ENCODE measurements around the gene PAQR6. TPM values are rescaled to one million over a fixed set of nuclear protein-coding genes. Genes with fewer than 3 reads are reported as not detected.
A peak's percentile ranks its signal among the peaks of the same experiment; 100 is the strongest.

Gene PAQR6
- total RNA-seq, 3 donors from 2014 or later = 1.5 to 6.2 (median 1.9) TPM

DNA sequence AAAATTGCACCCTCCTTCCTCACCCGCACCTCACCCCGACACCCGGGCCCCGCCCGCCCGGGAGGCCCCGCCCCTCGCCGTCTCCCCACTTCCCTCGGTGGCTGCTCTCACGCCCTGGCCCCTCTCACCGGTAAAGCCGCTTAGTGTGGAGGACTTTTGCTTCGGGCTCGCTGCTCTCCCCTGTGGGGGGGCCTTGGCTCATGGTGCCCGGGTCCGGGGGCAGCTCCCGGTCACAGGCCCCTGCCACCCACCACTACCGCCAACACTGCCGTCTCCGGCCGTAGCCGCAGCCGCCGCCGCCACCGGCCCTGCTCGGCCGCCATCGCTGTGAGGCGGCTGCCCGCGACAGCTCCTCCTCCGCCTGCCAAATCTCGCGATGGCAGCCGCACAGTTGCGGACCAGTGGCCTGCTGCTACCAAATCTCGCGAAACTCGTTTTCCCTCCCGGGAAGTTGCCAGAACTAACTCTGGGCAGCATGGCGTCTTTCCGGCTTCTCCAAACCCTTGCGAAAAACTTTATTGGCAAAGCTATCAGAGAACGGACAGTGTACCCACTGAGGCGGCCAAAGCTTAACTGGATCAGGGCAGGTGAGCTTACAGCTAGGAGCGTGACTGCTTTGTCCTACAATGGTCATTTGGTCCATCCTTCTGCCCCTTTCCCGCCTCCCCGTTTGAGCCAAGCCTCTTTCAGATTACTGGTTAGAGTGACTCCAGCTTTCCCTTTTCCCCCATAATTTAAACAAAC is 34.8 kb upstream of the PAQR6 start, which contains the start of gene SMG5:
SMG5 (minus strand) TSS at position 347 of the 744 bp plus-strand sequence; CDS start at position 202, 145 bp downstream.
- Histone ChIP-seq H3K9me3 (no peaks in the 10 kb centered on the region), H3K4me1 (ENCODE audit: low read depth) (peaks cover 21% of the 10 kb centered on the region), H3K4me3 (peak within 1 kb of the TSS; percentile 77), H3K36me3 (ENCODE audit: low read depth) (no peaks in the 10 kb centered on the region)
- intact Hi-C loops (cut with DNase I, micrococcal nuclease) = no loop called here
- DNase-seq (peak; percentile 96 to 97 (median 97)), ATAC-seq (peak; percentile 94)
- TF ChIP-seq, protein P1, sequence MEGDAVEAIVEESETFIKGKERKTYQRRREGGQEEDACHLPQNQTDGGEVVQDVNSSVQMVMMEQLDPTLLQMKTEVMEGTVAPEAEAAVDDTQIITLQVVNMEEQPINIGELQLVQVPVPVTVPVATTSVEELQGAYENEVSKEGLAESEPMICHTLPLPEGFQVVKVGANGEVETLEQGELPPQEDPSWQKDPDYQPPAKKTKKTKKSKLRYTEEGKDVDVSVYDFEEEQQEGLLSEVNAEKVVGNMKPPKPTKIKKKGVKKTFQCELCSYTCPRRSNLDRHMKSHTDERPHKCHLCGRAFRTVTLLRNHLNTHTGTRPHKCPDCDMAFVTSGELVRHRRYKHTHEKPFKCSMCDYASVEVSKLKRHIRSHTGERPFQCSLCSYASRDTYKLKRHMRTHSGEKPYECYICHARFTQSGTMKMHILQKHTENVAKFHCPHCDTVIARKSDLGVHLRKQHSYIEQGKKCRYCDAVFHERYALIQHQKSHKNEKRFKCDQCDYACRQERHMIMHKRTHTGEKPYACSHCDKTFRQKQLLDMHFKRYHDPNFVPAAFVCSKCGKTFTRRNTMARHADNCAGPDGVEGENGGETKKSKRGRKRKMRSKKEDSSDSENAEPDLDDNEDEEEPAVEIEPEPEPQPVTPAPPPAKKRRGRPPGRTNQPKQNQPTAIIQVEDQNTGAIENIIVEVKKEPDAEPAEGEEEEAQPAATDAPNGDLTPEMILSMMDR (IDR thresholded peaks at IDR 0.05) = no peak

DNA sequence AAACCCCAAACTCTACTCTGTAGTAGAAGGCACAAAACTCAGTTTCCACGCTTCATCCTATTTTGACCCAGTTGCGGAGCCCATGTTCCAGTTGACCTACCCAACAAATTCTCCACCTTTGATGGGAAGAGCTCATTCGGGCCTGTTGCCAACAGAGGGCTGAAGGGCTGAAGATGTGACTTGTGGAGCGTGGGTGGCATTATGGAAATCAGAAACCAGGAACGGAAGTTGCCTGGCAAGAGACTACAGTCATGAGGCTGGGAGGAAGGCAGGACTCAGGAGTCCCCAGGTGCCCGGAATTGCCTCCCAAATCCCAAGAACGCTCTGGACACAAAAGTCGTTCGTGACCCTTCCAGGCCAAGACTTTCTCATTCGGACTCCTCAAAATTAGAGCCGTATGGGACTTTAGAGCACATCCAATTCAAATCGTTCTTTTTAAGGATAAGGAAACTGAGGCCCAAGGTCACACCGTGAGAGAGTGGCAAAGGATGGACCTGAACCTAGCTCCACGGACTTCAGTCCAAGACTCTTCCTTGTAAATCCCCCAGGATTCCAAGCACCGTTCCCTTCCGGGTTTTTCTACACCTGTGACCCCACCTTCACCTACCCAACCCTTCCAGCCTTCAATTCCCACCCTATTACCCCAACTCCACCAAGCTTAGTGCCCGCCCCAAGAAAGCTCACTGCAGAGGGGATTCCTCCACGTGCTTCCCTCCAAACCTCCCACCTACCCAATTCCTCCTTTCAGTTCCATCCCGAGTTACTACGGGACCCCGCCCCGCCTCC is 34.0 kb upstream of the PAQR6 start:
- TF ChIP-seq, protein P1 (IDR thresholded peaks at IDR 0.05) = no peak
- no peaks in the 10 kb centered on the region for H3K36me3 ChIP-seq (ENCODE audit: low read depth)
- intact Hi-C loops (cut with DNase I, micrococcal nuclease) = no loop called here
- DNase-seq = peak in 2 of 3 donors; percentile 40 to 73
- no peaks in the 10 kb centered on the region for H3K9me3 ChIP-seq
- H3K4me3 ChIP-seq = peak overlapping the region; percentile 77
- peak; percentile 71 for ATAC-seq
- peaks cover 21% of the 10 kb centered on the region for H3K4me1 ChIP-seq (ENCODE audit: low read depth)

DNA sequence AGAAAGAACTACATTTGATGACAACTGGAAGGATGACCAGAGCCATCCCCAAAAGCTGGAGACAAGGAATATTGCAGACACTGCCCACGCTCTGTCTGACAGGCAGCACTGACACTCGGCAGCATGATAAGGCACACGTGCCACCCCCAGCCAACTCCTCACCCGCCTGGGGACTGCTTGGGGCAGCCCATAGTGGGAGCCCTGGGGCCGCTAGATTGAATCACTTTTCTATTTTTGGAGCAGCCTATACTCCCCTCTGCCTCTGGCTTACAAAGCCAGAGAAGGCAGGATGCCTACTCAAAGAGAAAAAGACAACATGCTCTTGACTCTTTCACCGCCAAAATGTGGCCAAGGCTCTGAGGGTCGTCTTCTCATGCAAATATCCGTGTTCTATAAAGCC is 33.4 kb upstream of the PAQR6 start:
- ATAC-seq = no peak

DNA sequence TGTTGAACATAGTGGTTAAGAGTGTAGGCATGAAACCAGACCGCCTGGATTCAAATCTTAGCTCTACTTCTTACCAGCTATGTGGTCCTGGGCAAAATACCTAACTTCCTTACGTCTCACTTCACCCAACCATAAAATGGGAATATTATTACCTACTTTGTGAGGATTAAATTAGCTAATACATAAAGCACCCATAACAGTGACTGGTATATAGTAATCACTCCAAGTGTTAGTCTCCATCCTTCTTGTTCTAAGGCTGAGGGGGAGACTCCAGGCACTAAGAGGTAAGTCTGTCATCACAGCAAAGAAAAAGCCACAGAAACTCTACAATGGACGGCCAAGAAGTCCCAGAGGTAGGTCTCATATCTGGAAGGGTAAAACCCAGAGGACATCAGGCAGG is 32.0 kb upstream of the PAQR6 start:
- DNase-seq (no peak), ATAC-seq (no peak)
- no peak overlapping the region for H3K4me3 ChIP-seq
- intact Hi-C loops (cut with DNase I, micrococcal nuclease) = no loop called here
- TF ChIP-seq, protein P1 (IDR thresholded peaks at IDR 0.05) = no peak
- H3K4me1 ChIP-seq (ENCODE audit: low read depth) = peaks cover 21% of the 10 kb centered on the region
- no peaks in the 10 kb centered on the region for H3K9me3 ChIP-seq
- peaks cover 7% of the 10 kb centered on the region for H3K36me3 ChIP-seq (ENCODE audit: low read depth)

More for the DNA sequence above, 33.4 kb upstream of the PAQR6 start:
- TF ChIP-seq, protein P1 (IDR thresholded peaks at IDR 0.05) = no peak
- intact Hi-C loops (cut with DNase I, micrococcal nuclease) = no loop called here
- H3K4me1 ChIP-seq (ENCODE audit: low read depth) = peaks cover 21% of the 10 kb centered on the region
- H3K36me3 ChIP-seq (ENCODE audit: low read depth) = no peaks in the 10 kb centered on the region
- DNase-seq = peak in 1 of 3 donors; percentile 12
- H3K4me3 ChIP-seq = no peak overlapping the region
- H3K9me3 ChIP-seq = no peaks in the 10 kb centered on the region

DNA sequence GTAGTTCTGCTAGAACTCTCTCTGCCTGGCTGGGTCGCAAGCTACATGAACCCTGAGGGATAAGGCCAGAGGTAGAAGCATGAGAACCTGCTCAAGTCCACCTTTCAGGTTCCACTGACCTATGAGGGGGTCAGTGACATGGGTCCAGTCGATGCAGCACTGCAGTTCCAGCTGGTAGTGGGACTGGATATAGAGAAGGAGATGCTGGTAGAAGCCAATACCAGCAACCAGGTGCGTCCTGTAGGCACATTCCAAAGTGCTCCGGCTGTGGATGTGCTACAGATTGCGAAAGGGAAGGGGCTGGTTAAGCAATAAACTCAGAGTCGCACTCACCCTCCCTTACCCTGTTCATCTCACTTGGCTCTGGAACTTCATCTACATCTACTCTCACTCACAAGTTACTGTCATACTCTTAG is 29.1 kb upstream of the PAQR6 start:
- TF ChIP-seq, protein P1 (IDR thresholded peaks at IDR 0.05) = no peak
- no peak overlapping the region for H3K4me3 ChIP-seq
- peaks cover 12% of the 10 kb centered on the region for H3K4me1 ChIP-seq (ENCODE audit: low read depth)
- peaks cover 26% of the 10 kb centered on the region for H3K36me3 ChIP-seq (ENCODE audit: low read depth)
- intact Hi-C loops (cut with DNase I, micrococcal nuclease) = no loop called here
- H3K9me3 ChIP-seq = no peaks in the 10 kb centered on the region
- ATAC-seq (no peak), DNase-seq (no peak)
